Measurements from ENCODE around the gene ACOX3. TPM values are rescaled to one million over a fixed set of nuclear protein-coding genes. Genes with fewer than 3 reads are reported as not detected.

ACOX3 gene
- total and polyA plus RNA-seq, 9 donors, result 10.1 to 32.4 (median 21.3) TPM

GRCh38 chr4:8324640-8325239, 115.8 kb downstream of the ACOX3 start:
- TF ChIP-seq EP300 (IDR thresholded peaks at IDR 0.05) (no peak), POLR2A (IDR thresholded peaks at IDR 0.05) (no peak), CTCF (IDR thresholded peaks at IDR 0.05) (no peak)
- intact Hi-C loops (cut with DNase I), result no loop called here
- H3K4me1 ChIP-seq (ENCODE audit: insufficient read depth), result peaks cover 8% of the 10 kb centered on the region
- H3K27me3 ChIP-seq, result no peaks in the 10 kb centered on the region
- peak in 1 of 5 donors; percentile 4 for DNase-seq
- H3K4me3 ChIP-seq, result no peak overlapping the region
- WGBS, 3 donors, result 83 to 93% (median 89%) methylated on average over 6 of the region's 6 CpGs
- H3K36me3 ChIP-seq, result no peaks in the 10 kb centered on the region
- H3K9me3 ChIP-seq, result no peaks in the 10 kb centered on the region
- no peak overlapping the region for H3K27ac ChIP-seq

GRCh38 chr4:8323947-8324555, 116.5 kb downstream of the ACOX3 start:
- no peak overlapping the region for H3K4me3 ChIP-seq
- WGBS, 3 donors, result 78 to 98% (median 81%) methylated on average over 5 of the region's 5 CpGs
- H3K27ac ChIP-seq, result no peak overlapping the region
- H3K36me3 ChIP-seq, result no peaks in the 10 kb centered on the region
- DNase-seq, result peak in 1 of 5 donors; percentile 11
- no peaks in the 10 kb centered on the region for H3K27me3 ChIP-seq
- H3K4me1 ChIP-seq (ENCODE audit: insufficient read depth), result peaks cover 10% of the 10 kb centered on the region
- no peaks in the 10 kb centered on the region for H3K9me3 ChIP-seq
- intact Hi-C loops (cut with DNase I), result no loop called here
- no peak for TF ChIP-seq CTCF (IDR thresholded peaks at IDR 0.05)
- no peak for TF ChIP-seq POLR2A (IDR thresholded peaks at IDR 0.05)
- TF ChIP-seq EP300 (IDR thresholded peaks at IDR 0.05), result no peak

GRCh38 chr4:8322794-8323704, 117.5 kb downstream of the ACOX3 start:
- intact Hi-C loops (cut with DNase I), result no loop called here
- DNase-seq, result no peak
- H3K4me1 ChIP-seq (ENCODE audit: insufficient read depth), result peaks cover 10% of the 10 kb centered on the region
- H3K9me3 ChIP-seq, result no peaks in the 10 kb centered on the region
- H3K36me3 ChIP-seq, result no peaks in the 10 kb centered on the region
- WGBS, 3 donors, result 80 to 86% (median 83%) methylated on average over 9 of the region's 9 CpGs
- H3K27ac ChIP-seq, result no peak overlapping the region
- H3K4me3 ChIP-seq, result no peak overlapping the region
- H3K27me3 ChIP-seq, result no peaks in the 10 kb centered on the region
- TF ChIP-seq CTCF (IDR thresholded peaks at IDR 0.05), result no peak
- no peak for TF ChIP-seq POLR2A (IDR thresholded peaks at IDR 0.05)
- TF ChIP-seq EP300 (IDR thresholded peaks at IDR 0.05), result no peak

- TF ChIP-seq EP300 (IDR thresholded peaks at IDR 0.05) (no peak), CTCF (IDR thresholded peaks at IDR 0.05) (no peak), POLR2A (IDR thresholded peaks at IDR 0.05) (no peak)
- intact Hi-C loops (cut with DNase I), result no loop called here
- Histone ChIP-seq H3K9me3 (no peaks in the 10 kb centered on the region), H3K4me1 (ENCODE audit: insufficient read depth) (peaks cover 10% of the 10 kb centered on the region), H3K27me3 (no peaks in the 10 kb centered on the region), H3K36me3 (no peaks in the 10 kb centered on the region), H3K4me3 (no peak overlapping the region), H3K27ac (no peak overlapping the region)
- WGBS, 3 donors, result 75 to 89% (median 76%) methylated on average over 5 of the region's 5 CpGs
- DNase-seq, result no peak
Observed at GRCh38 chr4:8321771-8322170, 118.8 kb downstream of the ACOX3 start.
